ENCODE results near the gene TRIM45.

DNA sequence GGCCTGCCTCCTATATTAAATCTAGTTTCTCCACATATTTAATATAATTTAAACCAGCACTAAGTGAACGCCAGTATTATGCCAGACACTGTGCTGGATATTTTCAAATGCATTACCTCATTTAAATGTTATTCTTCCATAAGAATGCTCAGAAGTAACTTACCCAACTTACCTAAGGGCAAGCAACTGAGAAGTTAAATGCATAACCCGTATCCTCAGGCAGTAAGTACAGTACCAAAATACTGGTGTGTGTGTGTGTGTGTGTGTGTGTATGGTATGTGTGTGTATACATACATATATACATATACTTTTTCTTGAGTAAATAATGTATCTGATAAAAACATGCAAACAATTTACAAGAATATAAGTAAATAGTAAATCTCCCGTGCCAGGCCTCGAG, 9.0 kb upstream of the TRIM45 start:
- no peak for TF ChIP-seq POLR2A (IDR thresholded peaks at IDR 0.05)
- TF ChIP-seq, protein P1, sequence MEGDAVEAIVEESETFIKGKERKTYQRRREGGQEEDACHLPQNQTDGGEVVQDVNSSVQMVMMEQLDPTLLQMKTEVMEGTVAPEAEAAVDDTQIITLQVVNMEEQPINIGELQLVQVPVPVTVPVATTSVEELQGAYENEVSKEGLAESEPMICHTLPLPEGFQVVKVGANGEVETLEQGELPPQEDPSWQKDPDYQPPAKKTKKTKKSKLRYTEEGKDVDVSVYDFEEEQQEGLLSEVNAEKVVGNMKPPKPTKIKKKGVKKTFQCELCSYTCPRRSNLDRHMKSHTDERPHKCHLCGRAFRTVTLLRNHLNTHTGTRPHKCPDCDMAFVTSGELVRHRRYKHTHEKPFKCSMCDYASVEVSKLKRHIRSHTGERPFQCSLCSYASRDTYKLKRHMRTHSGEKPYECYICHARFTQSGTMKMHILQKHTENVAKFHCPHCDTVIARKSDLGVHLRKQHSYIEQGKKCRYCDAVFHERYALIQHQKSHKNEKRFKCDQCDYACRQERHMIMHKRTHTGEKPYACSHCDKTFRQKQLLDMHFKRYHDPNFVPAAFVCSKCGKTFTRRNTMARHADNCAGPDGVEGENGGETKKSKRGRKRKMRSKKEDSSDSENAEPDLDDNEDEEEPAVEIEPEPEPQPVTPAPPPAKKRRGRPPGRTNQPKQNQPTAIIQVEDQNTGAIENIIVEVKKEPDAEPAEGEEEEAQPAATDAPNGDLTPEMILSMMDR (IDR thresholded peaks at IDR 0.05), result no peak
